ENCODE data around the gene ARID5B. TPM values are rescaled to one million over a fixed set of nuclear protein-coding genes. Genes with fewer than 3 reads are reported as not detected.

Gene ARID5B
- total RNA-seq, 1 donor from 2014 or later = 0.62 TPM

DNA sequence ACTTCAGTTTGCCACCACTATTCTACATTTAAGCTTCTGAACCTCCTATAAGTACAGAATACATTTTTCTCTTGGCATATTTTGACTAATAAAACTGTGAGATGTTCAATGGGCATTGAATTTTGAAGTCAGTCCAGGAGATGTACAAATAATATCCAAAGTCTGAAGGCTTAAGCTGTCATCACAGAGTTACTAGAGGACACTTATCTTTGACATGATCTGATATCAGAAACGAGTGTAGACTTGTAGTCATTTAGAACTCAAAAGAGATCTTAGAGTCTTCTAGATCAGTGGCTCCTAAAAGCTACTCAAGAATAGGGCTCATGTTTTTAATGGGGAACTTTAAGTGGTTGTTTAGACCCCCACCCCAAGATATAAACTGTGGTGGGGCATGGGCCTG, 160.5 kb downstream of the ARID5B start:
- no peak overlapping the region for H3K27ac Mint-ChIP-seq (ENCODE audit: unreplicated experiment)
- no peak overlapping the region for H3K4me3 Mint-ChIP-seq (ENCODE audit: unreplicated experiment)
- TF ChIP-seq, protein P1, sequence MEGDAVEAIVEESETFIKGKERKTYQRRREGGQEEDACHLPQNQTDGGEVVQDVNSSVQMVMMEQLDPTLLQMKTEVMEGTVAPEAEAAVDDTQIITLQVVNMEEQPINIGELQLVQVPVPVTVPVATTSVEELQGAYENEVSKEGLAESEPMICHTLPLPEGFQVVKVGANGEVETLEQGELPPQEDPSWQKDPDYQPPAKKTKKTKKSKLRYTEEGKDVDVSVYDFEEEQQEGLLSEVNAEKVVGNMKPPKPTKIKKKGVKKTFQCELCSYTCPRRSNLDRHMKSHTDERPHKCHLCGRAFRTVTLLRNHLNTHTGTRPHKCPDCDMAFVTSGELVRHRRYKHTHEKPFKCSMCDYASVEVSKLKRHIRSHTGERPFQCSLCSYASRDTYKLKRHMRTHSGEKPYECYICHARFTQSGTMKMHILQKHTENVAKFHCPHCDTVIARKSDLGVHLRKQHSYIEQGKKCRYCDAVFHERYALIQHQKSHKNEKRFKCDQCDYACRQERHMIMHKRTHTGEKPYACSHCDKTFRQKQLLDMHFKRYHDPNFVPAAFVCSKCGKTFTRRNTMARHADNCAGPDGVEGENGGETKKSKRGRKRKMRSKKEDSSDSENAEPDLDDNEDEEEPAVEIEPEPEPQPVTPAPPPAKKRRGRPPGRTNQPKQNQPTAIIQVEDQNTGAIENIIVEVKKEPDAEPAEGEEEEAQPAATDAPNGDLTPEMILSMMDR (IDR thresholded peaks at IDR 0.05; ENCODE audit: unreplicated experiment) = no peak
- no peaks in the 10 kb centered on the region for H3K4me1 Mint-ChIP-seq (ENCODE audit: unreplicated experiment)
- DNase-seq (ENCODE audit: low spot score) = no peak
- no peaks in the 10 kb centered on the region for H3K9me3 Mint-ChIP-seq (ENCODE audit: unreplicated experiment)
- H3K36me3 Mint-ChIP-seq (ENCODE audit: low read depth, unreplicated experiment) = no peaks in the 10 kb centered on the region
- H3K27me3 Mint-ChIP-seq (ENCODE audit: unreplicated experiment) = no peaks in the 10 kb centered on the region

DNA sequence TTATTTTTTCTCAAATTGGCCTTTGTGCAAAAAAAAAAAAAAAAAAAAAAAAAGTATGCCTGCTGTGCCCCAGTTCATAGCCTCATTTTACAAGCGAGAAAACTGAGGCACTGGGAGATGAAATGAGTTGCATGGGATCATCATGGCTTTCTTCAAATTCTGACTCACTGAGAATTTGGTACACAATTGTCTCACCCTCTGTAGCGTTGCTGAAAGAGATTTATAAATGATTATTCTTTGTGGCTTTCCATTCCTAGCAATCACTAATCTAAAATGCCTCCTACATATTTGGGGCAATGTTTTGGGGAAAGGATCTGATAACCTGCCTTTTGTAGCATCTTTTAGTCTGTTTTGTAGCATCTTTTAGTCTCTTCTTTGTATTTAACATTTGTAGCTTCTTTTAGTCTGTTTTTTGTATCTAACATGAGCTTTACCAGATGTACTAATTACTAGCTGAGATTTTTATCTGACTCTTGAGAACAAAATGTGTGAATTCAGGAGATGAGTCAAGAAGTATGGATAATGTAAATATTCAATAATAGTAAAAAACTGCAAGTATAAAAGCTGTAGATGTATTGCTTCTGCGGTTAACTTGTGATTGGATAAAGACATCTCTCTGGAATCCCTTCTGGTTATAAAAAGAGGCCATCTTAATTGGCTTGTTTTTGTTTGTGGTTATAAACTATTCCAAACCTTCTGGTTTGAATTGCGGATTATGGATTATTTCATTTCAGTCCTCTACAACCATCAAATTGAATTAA, 161.4 kb downstream of the ARID5B start:
- DNase-seq (ENCODE audit: low spot score) = no peak
- TF ChIP-seq, protein P1 (IDR thresholded peaks at IDR 0.05; ENCODE audit: unreplicated experiment) = no peak
- H3K9me3 Mint-ChIP-seq (ENCODE audit: unreplicated experiment) = no peaks in the 10 kb centered on the region
- no peaks in the 10 kb centered on the region for H3K36me3 Mint-ChIP-seq (ENCODE audit: low read depth, unreplicated experiment)
- no peaks in the 10 kb centered on the region for H3K27me3 Mint-ChIP-seq (ENCODE audit: unreplicated experiment)
- H3K27ac Mint-ChIP-seq (ENCODE audit: unreplicated experiment) = no peak overlapping the region
- H3K4me3 Mint-ChIP-seq (ENCODE audit: unreplicated experiment) = no peak overlapping the region
- no peaks in the 10 kb centered on the region for H3K4me1 Mint-ChIP-seq (ENCODE audit: unreplicated experiment)

DNA sequence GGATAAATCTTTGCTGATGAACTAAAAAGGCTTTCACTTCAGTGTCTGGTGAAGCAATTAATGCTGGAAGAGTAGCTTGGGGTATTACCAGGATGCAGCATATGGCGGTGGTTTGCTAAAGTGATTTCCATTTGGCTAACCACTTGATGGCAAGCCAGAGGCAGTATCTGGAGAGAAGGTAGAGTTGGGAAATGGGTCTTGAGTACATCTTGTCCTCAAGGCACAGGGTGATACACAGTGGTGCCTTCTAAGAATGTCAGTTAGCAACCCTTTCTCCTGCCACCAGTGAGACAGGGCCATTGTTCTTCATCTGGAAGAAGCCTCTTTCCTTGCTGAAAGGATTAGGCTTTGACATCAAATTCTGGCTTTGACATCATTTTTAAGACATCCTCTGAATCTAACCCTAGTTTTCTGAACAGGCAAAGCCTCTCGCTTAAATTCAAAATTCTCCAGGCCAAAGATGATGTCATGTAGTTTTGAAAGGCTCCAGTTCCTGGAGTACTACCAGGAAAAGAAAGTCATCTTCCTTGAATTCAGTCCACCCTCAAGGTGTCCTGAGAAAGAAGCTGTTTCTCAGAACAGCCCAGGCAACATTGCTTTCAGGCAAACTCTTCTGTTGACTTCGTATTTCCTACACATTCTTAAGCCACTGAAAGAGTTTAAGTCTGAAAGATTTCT, 162.4 kb downstream of the ARID5B start:
- no peaks in the 10 kb centered on the region for H3K36me3 Mint-ChIP-seq (ENCODE audit: low read depth, unreplicated experiment)
- TF ChIP-seq, protein P1 (IDR thresholded peaks at IDR 0.05; ENCODE audit: unreplicated experiment) = no peak
- H3K27ac Mint-ChIP-seq (ENCODE audit: unreplicated experiment) = no peak overlapping the region
- H3K27me3 Mint-ChIP-seq (ENCODE audit: unreplicated experiment) = no peaks in the 10 kb centered on the region
- H3K4me1 Mint-ChIP-seq (ENCODE audit: unreplicated experiment) = no peaks in the 10 kb centered on the region
- no peak overlapping the region for H3K4me3 Mint-ChIP-seq (ENCODE audit: unreplicated experiment)
- no peak for DNase-seq (ENCODE audit: low spot score)
- H3K9me3 Mint-ChIP-seq (ENCODE audit: unreplicated experiment) = no peaks in the 10 kb centered on the region

DNA sequence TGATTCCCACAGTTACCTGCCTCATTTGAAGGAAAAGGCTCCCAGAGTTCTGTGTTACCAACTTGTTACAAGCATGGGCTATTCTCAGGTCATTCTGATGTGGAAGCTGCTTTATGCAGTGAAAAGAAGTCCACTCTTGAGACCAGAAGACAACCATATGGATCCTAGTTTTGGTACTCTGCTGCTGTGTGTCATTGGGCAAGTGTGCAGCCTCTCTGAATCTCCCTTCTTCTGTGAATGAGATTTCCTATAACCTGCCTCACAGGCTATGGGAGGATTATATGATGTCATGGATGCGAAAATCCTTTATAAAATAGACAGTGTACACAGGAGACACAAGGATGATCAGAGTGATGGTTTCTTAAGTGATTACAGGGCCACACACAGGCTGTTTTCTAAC, 166.1 kb downstream of the ARID5B start:
- H3K36me3 Mint-ChIP-seq (ENCODE audit: low read depth, unreplicated experiment) = no peaks in the 10 kb centered on the region
- peaks cover 2% of the 10 kb centered on the region for H3K27me3 Mint-ChIP-seq (ENCODE audit: unreplicated experiment)
- H3K27ac Mint-ChIP-seq (ENCODE audit: unreplicated experiment) = no peak overlapping the region
- DNase-seq (ENCODE audit: low spot score) = no peak
- no peak overlapping the region for H3K4me3 Mint-ChIP-seq (ENCODE audit: unreplicated experiment)
- TF ChIP-seq, protein P1 (IDR thresholded peaks at IDR 0.05; ENCODE audit: unreplicated experiment) = no peak
- no peaks in the 10 kb centered on the region for H3K9me3 Mint-ChIP-seq (ENCODE audit: unreplicated experiment)
- peaks cover 5% of the 10 kb centered on the region for H3K4me1 Mint-ChIP-seq (ENCODE audit: unreplicated experiment)

DNA sequence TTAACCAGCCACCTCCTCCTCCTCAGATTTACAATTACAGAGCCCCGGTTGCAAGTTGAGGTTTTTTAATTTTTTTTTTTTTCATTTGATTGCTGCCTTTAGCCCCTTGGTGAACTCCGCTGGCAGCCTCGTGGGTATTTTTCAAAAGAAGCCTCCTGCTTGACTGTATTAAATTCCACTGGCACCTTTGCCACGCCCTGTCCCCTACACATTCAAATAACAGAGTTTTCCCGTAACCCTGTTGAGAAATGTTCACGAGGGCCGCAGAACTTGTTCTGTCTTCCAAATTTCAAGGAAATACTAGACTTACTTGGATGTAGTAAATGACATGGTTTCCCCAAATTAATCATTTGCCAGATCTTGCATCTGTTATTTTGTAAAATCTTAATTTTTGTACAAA, 167.0 kb downstream of the ARID5B start:
- no peaks in the 10 kb centered on the region for H3K36me3 Mint-ChIP-seq (ENCODE audit: low read depth, unreplicated experiment)
- H3K27ac Mint-ChIP-seq (ENCODE audit: unreplicated experiment) = no peak overlapping the region
- no peak overlapping the region for H3K4me3 Mint-ChIP-seq (ENCODE audit: unreplicated experiment)
- peaks cover 5% of the 10 kb centered on the region for H3K4me1 Mint-ChIP-seq (ENCODE audit: unreplicated experiment)
- no peaks in the 10 kb centered on the region for H3K9me3 Mint-ChIP-seq (ENCODE audit: unreplicated experiment)
- DNase-seq (ENCODE audit: low spot score) = no peak
- peaks cover 2% of the 10 kb centered on the region for H3K27me3 Mint-ChIP-seq (ENCODE audit: unreplicated experiment)
- TF ChIP-seq, protein P1 (IDR thresholded peaks at IDR 0.05; ENCODE audit: unreplicated experiment) = no peak

Measured in endothelial cell (in vitro differentiated cells).